Stimulated activated naive CD4-positive, alpha-beta T cell treated with Interleukin-2 at 50 U/mL for 16 hours (primary cell): Measurements from ENCODE around the gene MADD.
"Not testable (repeated sequence)": the region's sequence is repeated elsewhere in the genome, so short reads cannot be mapped to it uniquely, and the experiment has no call there.

Experiments used
- DNase-seq: peaks from one replicate; lab custom pipeline; 2025; lab: John Stamatoyannopoulos, UW

The MADD gene

DNA sequence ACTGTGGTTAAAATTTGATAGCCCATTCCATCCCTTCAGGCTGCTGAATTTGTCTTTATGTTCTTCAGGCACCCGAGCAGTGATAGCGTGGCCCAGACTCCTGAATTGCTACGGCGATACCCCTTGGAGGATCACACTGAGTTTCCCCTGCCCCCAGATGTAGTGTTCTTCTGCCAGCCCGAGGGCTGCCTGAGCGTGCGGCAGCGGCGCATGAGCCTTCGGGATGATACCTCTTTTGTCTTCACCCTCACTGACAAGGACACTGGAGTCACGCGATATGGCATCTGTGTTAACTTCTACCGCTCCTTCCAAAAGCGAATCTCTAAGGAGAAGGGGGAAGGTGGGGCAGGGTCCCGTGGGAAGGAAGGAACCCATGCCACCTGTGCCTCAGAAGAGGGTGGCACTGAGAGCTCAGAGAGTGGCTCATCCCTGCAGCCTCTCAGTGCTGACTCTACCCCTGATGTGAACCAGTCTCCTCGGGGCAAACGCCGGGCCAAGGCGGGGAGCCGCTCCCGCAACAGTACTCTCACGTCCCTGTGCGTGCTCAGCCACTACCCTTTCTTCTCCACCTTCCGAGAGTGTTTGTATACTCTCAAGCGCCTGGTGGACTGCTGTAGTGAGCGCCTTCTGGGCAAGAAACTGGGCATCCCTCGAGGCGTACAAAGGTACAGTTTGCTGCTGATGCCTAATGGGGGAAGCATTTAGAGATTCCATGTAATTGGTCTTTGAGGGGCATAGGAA is 4.7 kb downstream of the MADD start:
- DNase-seq = no peak

GRCh38 chr11:47276923-47277322 is 7.0 kb downstream of the MADD start:
- DNase-seq = no peak

GRCh38 chr11:47278058-47278457 is 8.1 kb downstream of the MADD start:
- DNase-seq = no peak

- DNase-seq = no peak
These were observed 8.8 kb downstream of the MADD start for GRCh38 chr11:47278769-47279168.

DNA sequence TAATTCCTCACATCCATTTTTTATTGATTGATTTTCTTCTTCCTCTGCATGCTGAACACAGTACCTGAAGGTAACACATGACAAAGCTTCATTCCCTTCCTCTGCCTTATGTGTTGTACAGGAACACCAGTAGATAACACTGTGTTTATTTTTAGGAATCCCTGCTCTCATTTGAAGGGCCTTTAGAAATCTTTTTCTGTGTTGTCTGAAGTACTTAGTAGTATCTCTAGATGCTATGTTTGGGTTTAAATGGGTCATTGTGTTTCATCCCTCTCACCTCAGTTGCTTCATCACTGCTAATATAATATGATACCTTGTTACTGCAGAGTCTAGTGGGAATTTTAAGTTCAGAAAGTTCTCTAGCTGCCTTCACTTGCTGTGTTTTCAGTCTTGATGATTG is 10.2 kb downstream of the MADD start:
- no peak for DNase-seq

- no peak for DNase-seq
These were observed 10.9 kb downstream of the MADD start for GRCh38 chr11:47280860-47281259.

DNA sequence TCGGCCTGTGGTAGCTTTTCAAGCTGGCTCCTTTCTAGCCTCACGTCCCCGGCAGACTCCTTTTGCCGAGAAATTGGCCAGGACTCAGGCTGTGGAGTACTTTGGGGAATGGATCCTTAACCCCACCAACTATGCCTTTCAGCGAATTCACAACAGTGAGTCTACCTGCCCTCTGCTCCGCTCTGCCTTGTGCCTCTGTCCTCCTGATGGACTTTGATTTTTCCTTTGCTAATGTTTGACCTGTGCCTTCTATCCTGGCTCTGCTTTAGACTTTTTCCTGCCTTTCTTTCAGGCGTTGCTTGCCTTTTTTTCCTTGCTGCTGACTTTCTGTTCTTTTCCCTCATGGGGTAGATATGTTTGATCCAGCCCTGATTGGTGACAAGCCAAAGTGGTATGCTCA is 12.5 kb downstream of the MADD start:
- DNase-seq = no peak

GRCh38 chr11:47284151-47284550 is 14.2 kb downstream of the MADD start:
- DNase-seq = no peak

- DNase-seq = no peak
These were observed 16.2 kb downstream of the MADD start for GRCh38 chr11:47285969-47286770.

DNA sequence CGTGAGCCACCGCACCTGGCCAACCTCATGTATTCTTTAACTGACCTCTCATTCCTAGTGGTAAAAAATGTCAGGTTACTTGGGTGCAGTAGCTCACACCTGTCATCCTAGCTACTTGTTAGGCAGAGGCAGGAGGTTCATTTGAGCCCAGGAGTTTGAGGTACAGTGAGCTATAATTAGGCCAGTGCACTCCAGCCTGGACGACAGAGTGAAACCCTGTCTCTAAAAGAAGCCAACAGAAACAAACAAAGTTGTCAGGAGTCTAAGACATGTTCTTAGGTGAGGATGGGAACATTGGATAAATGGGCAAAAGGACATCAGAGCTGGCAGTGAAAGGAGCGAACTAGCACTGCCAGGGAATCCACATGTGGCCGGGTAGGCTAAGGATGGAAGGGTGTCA is 18.1 kb downstream of the MADD start:
- DNase-seq = no peak

DNA sequence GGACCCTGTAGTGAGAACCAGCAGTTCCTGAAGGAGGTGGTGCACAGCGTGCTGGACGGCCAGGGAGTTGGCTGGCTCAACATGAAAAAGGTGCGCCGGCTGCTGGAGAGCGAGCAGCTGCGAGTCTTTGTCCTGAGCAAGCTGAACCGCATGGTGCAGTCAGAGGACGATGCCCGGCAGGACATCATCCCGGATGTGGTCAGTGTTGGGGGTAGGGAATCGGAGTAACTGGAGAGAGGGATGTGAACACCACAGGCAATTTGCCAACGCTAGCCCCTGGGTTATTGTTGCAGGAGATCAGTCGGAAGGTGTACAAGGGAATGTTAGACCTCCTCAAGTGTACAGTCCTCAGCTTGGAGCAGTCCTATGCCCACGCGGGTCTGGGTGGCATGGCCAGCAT is 19.9 kb downstream of the MADD start:
- no peak for DNase-seq

GRCh38 chr11:47295385-47295784 is 25.5 kb downstream of the MADD start:
- no peak for DNase-seq

GRCh38 chr11:47296045-47296444 is 26.1 kb downstream of the MADD start:
- DNase-seq = no peak

GRCh38 chr11:47299078-47299477 is 29.1 kb downstream of the MADD start:
- no peak for DNase-seq

GRCh38 chr11:47302853-47303252 is 32.9 kb downstream of the MADD start:
- DNase-seq = no peak

DNA sequence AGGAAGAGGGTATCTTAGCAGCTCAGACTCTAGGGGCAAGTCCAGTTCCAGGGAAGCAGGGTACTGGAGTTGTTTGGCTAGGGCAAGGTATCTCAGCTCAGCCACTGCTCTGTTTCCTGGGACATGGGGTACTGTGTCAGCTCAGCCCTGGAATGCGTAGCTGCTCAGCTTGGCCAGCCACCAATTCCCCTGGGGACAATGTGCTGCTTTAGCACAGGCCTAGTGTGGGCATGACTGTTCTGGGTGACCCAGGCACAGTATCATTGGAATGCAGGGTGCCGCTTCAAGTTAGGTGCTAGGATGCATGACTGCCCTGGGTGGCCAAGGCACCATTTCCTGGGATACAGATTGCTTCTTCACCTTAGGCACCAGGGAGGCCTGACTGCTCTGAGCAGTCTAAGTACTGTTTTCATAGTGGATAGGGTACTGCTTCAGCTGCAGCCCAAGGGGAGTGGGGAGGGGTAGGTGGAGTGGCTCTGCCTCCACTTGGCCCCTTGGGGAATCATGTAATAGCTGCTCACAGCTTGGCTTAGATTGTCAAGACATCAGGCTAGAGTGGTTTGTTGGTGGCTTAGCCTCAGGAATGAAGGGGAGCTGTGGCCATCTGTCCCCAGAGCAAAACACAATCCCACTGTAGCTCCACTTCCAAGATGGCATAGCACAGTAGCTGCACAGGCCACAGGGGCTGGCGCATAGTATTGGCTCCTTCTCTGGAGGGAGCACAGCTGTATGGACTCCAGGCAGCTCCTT is 36.0 kb downstream of the MADD start:
- no peak for DNase-seq

DNA sequence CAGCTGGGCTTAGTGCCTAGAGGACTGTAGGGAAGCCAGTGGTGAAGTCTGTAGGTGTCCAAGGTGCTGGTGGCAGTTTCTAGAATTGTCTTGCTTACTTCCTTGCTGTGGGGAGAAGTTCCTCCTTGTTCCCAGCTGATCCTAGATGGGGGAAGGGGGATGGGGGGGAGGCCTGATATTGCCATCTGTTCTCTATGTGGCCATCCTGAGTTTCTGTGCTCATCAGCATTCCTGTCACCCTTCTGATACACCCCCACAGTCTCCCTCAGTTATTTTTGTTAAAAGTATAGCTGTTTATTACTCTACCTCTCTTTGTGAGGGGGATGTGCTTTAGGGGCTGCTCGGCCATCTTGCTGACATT is 36.5 kb downstream of the MADD start:
- DNase-seq = no peak

DNA sequence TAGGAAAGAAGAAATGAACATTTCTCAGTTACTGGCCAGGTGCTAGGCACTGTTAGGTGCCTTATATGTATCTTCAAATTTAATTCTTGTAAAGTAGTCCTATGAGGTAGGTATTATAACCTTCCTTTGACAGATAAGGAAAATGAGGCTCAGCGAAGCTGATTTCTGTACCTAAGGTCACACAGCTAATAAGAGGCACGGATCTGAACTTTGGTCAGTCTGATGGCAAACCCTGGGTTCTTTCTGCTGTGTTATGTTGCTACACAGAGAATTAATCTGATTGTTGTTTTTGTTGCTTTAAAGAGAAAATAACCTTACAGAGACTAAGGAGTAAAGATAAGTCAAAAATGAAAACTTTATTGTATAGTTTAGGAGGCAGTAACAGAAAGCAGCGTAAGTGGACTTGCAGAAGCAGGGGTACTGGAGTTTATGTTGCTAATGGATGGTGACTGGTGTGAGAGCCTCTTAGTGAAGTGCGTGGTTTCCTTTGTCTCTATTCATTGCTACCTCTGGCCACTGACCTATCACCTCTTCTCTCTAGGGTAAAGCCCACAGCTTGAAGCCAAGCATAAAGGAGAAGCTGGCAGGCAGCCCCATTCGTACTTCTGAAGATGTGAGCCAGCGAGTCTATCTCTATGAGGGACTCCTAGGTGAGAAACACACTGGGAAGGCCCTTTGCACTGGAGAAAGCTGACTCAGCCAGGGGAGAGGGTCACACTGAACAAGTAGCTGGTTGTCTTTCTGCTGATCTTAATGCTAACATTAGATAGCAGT is 38.3 kb downstream of the MADD start:
- DNase-seq = no peak

- no peak for DNase-seq
These were observed 45.1 kb downstream of the MADD start for GRCh38 chr11:47314992-47315391.

DNA sequence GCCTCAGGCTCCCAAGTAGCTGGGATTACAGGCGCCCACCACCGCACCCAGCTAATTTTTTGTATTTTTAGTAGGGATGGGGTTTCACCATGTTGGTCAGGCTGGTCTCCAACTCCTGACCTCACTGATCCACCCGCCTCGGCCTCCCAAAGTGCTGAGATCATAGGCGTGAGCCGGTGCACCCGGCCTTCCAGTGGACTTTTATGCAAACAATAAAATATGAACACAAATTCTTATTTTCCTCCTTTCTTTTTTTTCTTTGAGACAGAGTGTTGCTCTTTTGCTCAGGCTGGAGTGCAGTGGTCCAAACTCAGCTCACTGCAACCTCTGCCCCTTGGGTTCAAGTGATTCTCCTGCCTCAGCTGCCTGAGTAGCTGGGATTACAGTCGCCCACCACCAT is 46.6 kb downstream of the MADD start:
- DNase-seq = not testable (repeated sequence)

- no peak for DNase-seq
These were observed 47.3 kb downstream of the MADD start for GRCh38 chr11:47317064-47317828.
